HepG2 (cell line): ENCODE results near the gene PSD. TPM values are rescaled to one million over a fixed set of nuclear protein-coding genes. Genes with fewer than 3 reads are reported as not detected.

ENCODE experiments used
- CHCHD3 ChIP-seq: sonication (generic); formaldehyde crosslinking; IDR thresholded peaks from 2 replicates; pipeline ENCODE4 v1.8.0; 2022; ENCODE audit warnings: mild to moderate bottlenecking, missing genetic modification reagents, moderate library complexity
- FOXK2 ChIP-seq: fragments of 450-650 bp; IDR thresholded peaks from 2 replicates; pipeline ENCODE4 v1.6.1; 2016
- KAT8 ChIP-seq: IDR thresholded peaks from 2 replicates; pipeline ENCODE4 v1.6.1; 2016; ENCODE audit warnings: missing genetic modification reagents, missing compliant biosample characterization
- NFKBIZ ChIP-seq: IDR thresholded peaks from 2 replicates; pipeline ENCODE4 v1.6.1; 2018; ENCODE audit warnings: missing genetic modification reagents, missing compliant biosample characterization
- POLR2A ChIP-seq, 2 experiments: IDR thresholded peaks; 2 replicates each; pipeline ENCODE4 v1.6.1; 2011; ENCODE audit warnings: low read depth in 2 of 2, low read length in 2 of 2, mild to moderate bottlenecking in 1 of 2, moderate library complexity in 1 of 2; ENCODE audit not compliant: insufficient read depth in 1 of 2
- RFXAP ChIP-seq: sonication (generic); formaldehyde crosslinking; IDR thresholded peaks from 2 replicates; pipeline ENCODE4 v1.4.0; 2020; ENCODE audit warnings: missing genetic modification reagents, borderline replicate concordance
- SIN3B ChIP-seq: fragments of 150-350 bp; IDR thresholded peaks from 2 replicates; pipeline ENCODE4 v1.6.1; 2014; ENCODE audit warnings: low read length
- SOX13 ChIP-seq, 3 experiments: fragments of 450-650 bp in 1 of 3; sonication (generic) in 1 of 3; formaldehyde crosslinking in 1 of 3; IDR thresholded peaks in 2 of 3; conservative IDR thresholded peaks in 1 of 3; 2 replicates each; pipeline versions ENCODE4 v1.5.0 to v1.6.1; 2016 to 2020; ENCODE audit warnings: antibody characterized with exemption in 1 of 3, mild to moderate bottlenecking in 1 of 3, missing compliant biosample characterization in 1 of 3, missing genetic modification reagents in 1 of 3, moderate library complexity in 1 of 3
- TAF15 ChIP-seq: fragments of 200-400 bp; formaldehyde crosslinking; IDR thresholded peaks from one replicate; pipeline ENCODE4 v1.6.1; 2018; ENCODE audit warnings: mild to moderate bottlenecking, low read depth, low read length; ENCODE audit not compliant: poor library complexity, severe bottlenecking
- ZFP37 ChIP-seq: sonication (generic); formaldehyde crosslinking; IDR thresholded peaks from 2 replicates; pipeline ENCODE4 v1.4.0; 2020; ENCODE audit warnings: missing genetic modification reagents, borderline replicate concordance
- ZMAT3 ChIP-seq: sonication (generic); formaldehyde crosslinking; conservative IDR thresholded peaks from 2 replicates; pipeline ENCODE4 v1.7.0; 2021; ENCODE audit warnings: missing genetic modification reagents
- ZMYM2 ChIP-seq: sonication (generic); formaldehyde crosslinking; IDR thresholded peaks from 2 replicates; pipeline ENCODE4 v1.8.0; 2022; ENCODE audit warnings: mild to moderate bottlenecking, missing genetic modification reagents
- ZNF329 ChIP-seq: sonication (generic); formaldehyde crosslinking; IDR thresholded peaks from 2 replicates; pipeline ENCODE4 v1.9.0; 2021; ENCODE audit warnings: low read depth, mild to moderate bottlenecking, missing genetic modification reagents
- ZNF563 ChIP-seq: sonication (generic); formaldehyde crosslinking; IDR thresholded peaks from 2 replicates; pipeline ENCODE4 v1.8.0; 2022; ENCODE audit warnings: mild to moderate bottlenecking, moderate library complexity, missing genetic modification reagents
- ZNF572 ChIP-seq: sonication (generic); formaldehyde crosslinking; IDR thresholded peaks from 2 replicates; pipeline ENCODE4 v1.5.1; 2020; ENCODE audit warnings: mild to moderate bottlenecking, missing genetic modification reagents
- ZNF775 ChIP-seq: sonication (generic); formaldehyde crosslinking; IDR thresholded peaks from 2 replicates; pipeline ENCODE4 v1.4.0; 2020; ENCODE audit warnings: missing genetic modification reagents, mild to moderate bottlenecking, moderate library complexity, borderline replicate concordance
- polyA plus RNA-seq, 8 experiments: library from polyadenylated mRNA; depleted of rRNA in 3 of 8; stranded (reverse) in 7 of 8; unstranded in 1 of 8; fragments of >200 nt; fragmentation: Illumina TruSeq in 4 of 8; extraction: Trizol in 4 of 8; gene quantifications; 2 replicates each; pipeline versions ENCODE4 v1.2.1 to v1.2.3, GENCODE V29; 2011 to 2016; ENCODE audit warnings: low read depth in 4 of 8, missing spikeins in 1 of 8, mixed read lengths in 1 of 8; ENCODE audit not compliant: insufficient read depth in 1 of 8
- total RNA-seq, 5 experiments: library from RNA; depleted of rRNA; stranded (reverse); fragments of >200 nt; fragmentation: Illumina TruSeq; extraction: Trizol; gene quantifications; 2 replicates each; pipeline ENCODE4 v1.2.3, GENCODE V29; 2016; ENCODE audit warnings: low read depth in 1 of 5
- TF ChIP-seq, protein P1 (sequence below): sonication (generic); formaldehyde crosslinking; IDR thresholded peaks from 2 replicates; pipeline ENCODE4 v1.5.1; 2020; ENCODE audit warnings: missing genetic modification reagents, mild to moderate bottlenecking, borderline replicate concordance
- TF ChIP-seq, protein P2 (sequence below): sonication (generic); formaldehyde crosslinking; IDR thresholded peaks from 2 replicates; pipeline ENCODE4 v1.8.1; 2023; ENCODE audit warnings: missing genetic modification reagents, mild to moderate bottlenecking, borderline replicate concordance
- TF ChIP-seq, protein P3 (sequence below): sonication (generic); formaldehyde crosslinking; conservative IDR thresholded peaks from 2 replicates; pipeline ENCODE4 v1.4.0; 2020; ENCODE audit warnings: missing genetic modification reagents
- TF ChIP-seq, protein P4 (sequence below): sonication (generic); formaldehyde crosslinking; IDR thresholded peaks from 2 replicates; pipeline ENCODE4 v1.4.0; 2020; ENCODE audit warnings: mild to moderate bottlenecking, missing genetic modification reagents
- TF ChIP-seq, protein P5 (sequence below): sonication (generic); formaldehyde crosslinking; IDR thresholded peaks from 2 replicates; pipeline ENCODE4 v1.5.0; 2020; ENCODE audit warnings: missing genetic modification reagents, mild to moderate bottlenecking, borderline replicate concordance

Gene PSD
- total and polyA plus RNA-seq, 2 of the 13 experiments (the other 11 are each of a cell fraction or from before 2014, with no cell fraction given), result 0.35 to 0.58 TPM

DNA sequence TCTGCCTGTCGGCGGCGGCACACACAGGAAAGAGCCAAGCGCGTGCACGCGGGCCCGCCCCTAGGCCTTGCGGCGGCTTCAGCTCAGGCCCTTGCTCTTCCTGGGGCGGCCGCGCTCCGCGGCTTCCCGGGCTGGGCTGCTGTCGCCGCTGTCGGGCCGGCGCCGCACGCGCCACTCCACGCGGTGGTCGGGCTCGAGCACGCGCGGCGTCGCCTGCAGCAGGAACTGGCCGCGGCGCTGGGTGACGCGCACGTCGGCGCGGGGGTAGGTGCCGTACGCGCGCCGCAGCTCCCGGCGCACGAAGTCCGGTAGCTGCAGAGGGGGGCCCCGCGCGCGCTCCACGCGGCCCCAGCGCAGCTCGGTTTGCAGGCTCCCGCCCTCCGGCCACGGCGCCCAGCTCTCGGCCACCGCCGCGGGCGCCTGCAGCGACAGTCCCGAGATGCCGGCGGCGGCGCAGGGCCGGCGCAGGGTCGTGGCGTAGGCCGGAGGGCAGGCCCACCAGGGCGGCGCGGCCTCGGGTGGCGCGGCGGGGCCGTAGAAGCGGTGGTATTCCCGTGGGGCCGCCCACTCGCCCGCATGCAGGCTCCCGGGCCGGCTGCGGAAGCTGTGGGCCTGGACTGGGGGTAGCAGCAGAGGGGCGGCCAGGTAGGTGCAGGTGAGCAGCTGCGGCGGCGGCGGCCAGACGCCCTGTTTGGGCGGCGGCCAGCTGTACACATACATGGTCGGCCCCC lies 32.0 kb upstream of the PSD start (continued):
- TF ChIP-seq, protein P1, sequence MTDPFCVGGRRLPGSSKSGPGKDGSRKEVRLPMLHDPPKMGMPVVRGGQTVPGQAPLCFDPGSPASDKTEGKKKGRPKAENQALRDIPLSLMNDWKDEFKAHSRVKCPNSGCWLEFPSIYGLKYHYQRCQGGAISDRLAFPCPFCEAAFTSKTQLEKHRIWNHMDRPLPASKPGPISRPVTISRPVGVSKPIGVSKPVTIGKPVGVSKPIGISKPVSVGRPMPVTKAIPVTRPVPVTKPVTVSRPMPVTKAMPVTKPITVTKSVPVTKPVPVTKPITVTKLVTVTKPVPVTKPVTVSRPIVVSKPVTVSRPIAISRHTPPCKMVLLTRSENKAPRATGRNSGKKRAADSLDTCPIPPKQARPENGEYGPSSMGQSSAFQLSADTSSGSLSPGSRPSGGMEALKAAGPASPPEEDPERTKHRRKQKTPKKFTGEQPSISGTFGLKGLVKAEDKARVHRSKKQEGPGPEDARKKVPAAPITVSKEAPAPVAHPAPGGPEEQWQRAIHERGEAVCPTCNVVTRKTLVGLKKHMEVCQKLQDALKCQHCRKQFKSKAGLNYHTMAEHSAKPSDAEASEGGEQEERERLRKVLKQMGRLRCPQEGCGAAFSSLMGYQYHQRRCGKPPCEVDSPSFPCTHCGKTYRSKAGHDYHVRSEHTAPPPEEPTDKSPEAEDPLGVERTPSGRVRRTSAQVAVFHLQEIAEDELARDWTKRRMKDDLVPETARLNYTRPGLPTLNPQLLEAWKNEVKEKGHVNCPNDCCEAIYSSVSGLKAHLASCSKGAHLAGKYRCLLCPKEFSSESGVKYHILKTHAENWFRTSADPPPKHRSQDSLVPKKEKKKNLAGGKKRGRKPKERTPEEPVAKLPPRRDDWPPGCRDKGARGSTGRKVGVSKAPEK (CRISPR knock-in tag), result no peak
- no peak for TF ChIP-seq SOX13 (IDR thresholded peaks at IDR 0.05)
- TF ChIP-seq SOX13 (CRISPR knock-in tag; conservative IDR thresholded peaks at IDR 0.05 in 1 of 2, IDR thresholded peaks at IDR 0.05 in 1 of 2), result 0 out of 4 replicates have a peak, but pooled peaks of 1 of the 2 experiments have one; percentile 23
- TF ChIP-seq ZNF775 (CRISPR knock-in tag), result no peak
- no peak for TF ChIP-seq TAF15
- TF ChIP-seq RFXAP (CRISPR knock-in tag), result no peak; the same call in 1 of the 2 replicates
- TF ChIP-seq, protein P2, sequence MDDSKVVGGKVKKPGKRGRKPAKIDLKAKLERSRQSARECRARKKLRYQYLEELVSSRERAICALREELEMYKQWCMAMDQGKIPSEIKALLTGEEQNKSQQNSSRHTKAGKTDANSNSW (CRISPR knock-in tag), result no peak; the same call in 1 of the 2 replicates
- TF ChIP-seq CHCHD3 (CRISPR knock-in tag), result no peak
- peak; percentile 80 for TF ChIP-seq ZNF563 (CRISPR knock-in tag)
- TF ChIP-seq KAT8 (CRISPR knock-in tag), result peak; percentile 11; the same call in 1 of the 2 replicates
- TF ChIP-seq ZMAT3 (CRISPR knock-in tag), result no peak; the same call in 1 of the 2 replicates
- no peak for TF ChIP-seq SIN3B
- TF ChIP-seq, protein P3, sequence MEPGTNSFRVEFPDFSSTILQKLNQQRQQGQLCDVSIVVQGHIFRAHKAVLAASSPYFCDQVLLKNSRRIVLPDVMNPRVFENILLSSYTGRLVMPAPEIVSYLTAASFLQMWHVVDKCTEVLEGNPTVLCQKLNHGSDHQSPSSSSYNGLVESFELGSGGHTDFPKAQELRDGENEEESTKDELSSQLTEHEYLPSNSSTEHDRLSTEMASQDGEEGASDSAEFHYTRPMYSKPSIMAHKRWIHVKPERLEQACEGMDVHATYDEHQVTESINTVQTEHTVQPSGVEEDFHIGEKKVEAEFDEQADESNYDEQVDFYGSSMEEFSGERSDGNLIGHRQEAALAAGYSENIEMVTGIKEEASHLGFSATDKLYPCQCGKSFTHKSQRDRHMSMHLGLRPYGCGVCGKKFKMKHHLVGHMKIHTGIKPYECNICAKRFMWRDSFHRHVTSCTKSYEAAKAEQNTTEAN, result peak; percentile 76; the same call in 1 of the 2 replicates
- no peak for TF ChIP-seq ZMYM2 (CRISPR knock-in tag)
- TF ChIP-seq, protein P4, sequence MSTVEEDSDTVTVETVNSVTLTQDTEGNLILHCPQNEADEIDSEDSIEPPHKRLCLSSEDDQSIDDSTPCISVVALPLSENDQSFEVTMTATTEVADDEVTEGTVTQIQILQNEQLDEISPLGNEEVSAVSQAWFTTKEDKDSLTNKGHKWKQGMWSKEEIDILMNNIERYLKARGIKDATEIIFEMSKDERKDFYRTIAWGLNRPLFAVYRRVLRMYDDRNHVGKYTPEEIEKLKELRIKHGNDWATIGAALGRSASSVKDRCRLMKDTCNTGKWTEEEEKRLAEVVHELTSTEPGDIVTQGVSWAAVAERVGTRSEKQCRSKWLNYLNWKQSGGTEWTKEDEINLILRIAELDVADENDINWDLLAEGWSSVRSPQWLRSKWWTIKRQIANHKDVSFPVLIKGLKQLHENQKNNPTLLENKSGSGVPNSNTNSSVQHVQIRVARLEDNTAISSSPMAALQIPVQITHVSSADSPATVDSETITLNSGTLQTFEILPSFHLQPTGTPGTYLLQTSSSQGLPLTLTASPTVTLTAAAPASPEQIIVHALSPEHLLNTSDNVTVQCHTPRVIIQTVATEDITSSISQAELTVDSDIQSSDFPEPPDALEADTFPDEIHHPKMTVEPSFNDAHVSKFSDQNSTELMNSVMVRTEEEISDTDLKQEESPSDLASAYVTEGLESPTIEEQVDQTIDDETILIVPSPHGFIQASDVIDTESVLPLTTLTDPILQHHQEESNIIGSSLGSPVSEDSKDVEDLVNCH (CRISPR knock-in tag), result no peak
- TF ChIP-seq POLR2A (IDR thresholded peaks at IDR 0.05; ENCODE audit: insufficient read depth in 1 of 2, low read depth in 2 of 2, low read length in 2 of 2), result peak; percentile 52 to 64; a peak in 3 of 4 replicates
- no peak for TF ChIP-seq ZFP37 (CRISPR knock-in tag)
- TF ChIP-seq ZNF329 (CRISPR knock-in tag), result peak; percentile 72; the same call in 1 of the 2 replicates
- TF ChIP-seq ZNF572, result no peak
- TF ChIP-seq, protein P5, sequence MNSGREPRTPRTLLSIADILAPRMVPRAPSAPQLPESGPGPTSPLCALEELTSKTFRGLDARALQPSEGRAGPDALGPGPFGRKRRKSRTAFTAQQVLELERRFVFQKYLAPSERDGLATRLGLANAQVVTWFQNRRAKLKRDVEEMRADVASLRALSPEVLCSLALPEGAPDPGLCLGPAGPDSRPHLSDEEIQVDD, result no peak
- no peak for TF ChIP-seq NFKBIZ (CRISPR knock-in tag)
- no peak for TF ChIP-seq FOXK2
